Nephron (organoid): ENCODE results near the gene MET.

ENCODE experiments used
- H3K27ac Mint-ChIP-seq, 3 experiments: 2 replicates each; pipeline ENCODE4 v1.8.0; 2020; ENCODE audit warnings: mixed read lengths in 3 of 3, mild to moderate bottlenecking in 2 of 3, moderate library complexity in 1 of 3
- H3K27me3 Mint-ChIP-seq: 2 replicates; pipeline ENCODE4 v1.8.0; 2021; ENCODE audit warnings: low read depth, mild to moderate bottlenecking, moderate library complexity, mixed read lengths
- H3K36me3 Mint-ChIP-seq: 2 replicates; pipeline ENCODE4 v1.8.0; 2020; ENCODE audit warnings: low read depth, mixed read lengths
- H3K4me1 Mint-ChIP-seq: 2 replicates; pipeline ENCODE4 v1.8.0; 2020; ENCODE audit warnings: mixed read lengths
- H3K4me3 Mint-ChIP-seq, 3 experiments: 2 replicates each; pipeline ENCODE4 v1.8.0; 2020; ENCODE audit warnings: mild to moderate bottlenecking in 3 of 3, mixed read lengths in 3 of 3, moderate library complexity in 2 of 3
- H3K9me3 Mint-ChIP-seq: 2 replicates; pipeline ENCODE4 v1.8.0; 2020; ENCODE audit warnings: mixed read lengths
- TF ChIP-seq, protein P1 (sequence below), 3 experiments: fragments of 200-600 bp; sonication (generic); IDR thresholded peaks; one replicate each; pipeline ENCODE4 v1.5.0; 2021; ENCODE audit warnings: antibody characterized with exemption in 3 of 3; ENCODE audit not compliant: unreplicated experiment in 3 of 3

MET gene

DNA sequence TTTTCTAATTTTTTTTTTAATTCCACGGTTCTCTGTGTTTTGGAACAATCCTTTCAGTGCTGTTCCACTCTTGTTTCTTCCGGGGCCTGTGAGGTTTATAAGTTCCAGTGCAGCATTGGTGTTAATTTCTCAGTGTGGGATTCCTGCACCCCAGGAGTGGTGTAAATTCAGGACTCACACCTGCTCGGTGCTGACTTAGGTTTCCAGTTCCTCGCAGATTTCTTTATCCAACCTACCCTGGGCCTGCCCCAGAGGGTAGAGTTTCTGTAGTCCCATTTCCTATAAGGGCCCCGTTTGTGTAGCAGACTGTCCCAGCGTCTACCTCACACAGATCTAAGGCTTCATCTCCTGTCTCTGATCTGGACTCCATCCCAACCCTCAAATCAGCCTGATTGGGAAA, 27.4 kb upstream of the MET start:
- TF ChIP-seq, protein P1, sequence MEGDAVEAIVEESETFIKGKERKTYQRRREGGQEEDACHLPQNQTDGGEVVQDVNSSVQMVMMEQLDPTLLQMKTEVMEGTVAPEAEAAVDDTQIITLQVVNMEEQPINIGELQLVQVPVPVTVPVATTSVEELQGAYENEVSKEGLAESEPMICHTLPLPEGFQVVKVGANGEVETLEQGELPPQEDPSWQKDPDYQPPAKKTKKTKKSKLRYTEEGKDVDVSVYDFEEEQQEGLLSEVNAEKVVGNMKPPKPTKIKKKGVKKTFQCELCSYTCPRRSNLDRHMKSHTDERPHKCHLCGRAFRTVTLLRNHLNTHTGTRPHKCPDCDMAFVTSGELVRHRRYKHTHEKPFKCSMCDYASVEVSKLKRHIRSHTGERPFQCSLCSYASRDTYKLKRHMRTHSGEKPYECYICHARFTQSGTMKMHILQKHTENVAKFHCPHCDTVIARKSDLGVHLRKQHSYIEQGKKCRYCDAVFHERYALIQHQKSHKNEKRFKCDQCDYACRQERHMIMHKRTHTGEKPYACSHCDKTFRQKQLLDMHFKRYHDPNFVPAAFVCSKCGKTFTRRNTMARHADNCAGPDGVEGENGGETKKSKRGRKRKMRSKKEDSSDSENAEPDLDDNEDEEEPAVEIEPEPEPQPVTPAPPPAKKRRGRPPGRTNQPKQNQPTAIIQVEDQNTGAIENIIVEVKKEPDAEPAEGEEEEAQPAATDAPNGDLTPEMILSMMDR (IDR thresholded peaks at IDR 0.05; ENCODE audit: unreplicated experiment in 3 of 3): no peak
- Mint-ChIP-seq H3K9me3 (peaks cover 2% of the 10 kb centered on the region), H3K4me3 (no peak overlapping the region), H3K36me3 (no peaks in the 10 kb centered on the region), H3K27ac (peak overlapping the region in 1 of 3 experiments; percentile 3), H3K4me1 (peaks cover 17% of the 10 kb centered on the region), H3K27me3 (no peaks in the 10 kb centered on the region)

- no peaks in the 10 kb centered on the region for H3K27me3 Mint-ChIP-seq
- TF ChIP-seq, protein P1 (IDR thresholded peaks at IDR 0.05; ENCODE audit: unreplicated experiment in 3 of 3): no peak
- no peaks in the 10 kb centered on the region for H3K36me3 Mint-ChIP-seq
- H3K9me3 Mint-ChIP-seq: peaks cover 2% of the 10 kb centered on the region
- H3K4me3 Mint-ChIP-seq: no peak overlapping the region
- no peak overlapping the region for H3K27ac Mint-ChIP-seq
- peaks cover 17% of the 10 kb centered on the region for H3K4me1 Mint-ChIP-seq
Observed at GRCh38 chr7:116647290-116647689, 24.7 kb upstream of the MET start.

DNA sequence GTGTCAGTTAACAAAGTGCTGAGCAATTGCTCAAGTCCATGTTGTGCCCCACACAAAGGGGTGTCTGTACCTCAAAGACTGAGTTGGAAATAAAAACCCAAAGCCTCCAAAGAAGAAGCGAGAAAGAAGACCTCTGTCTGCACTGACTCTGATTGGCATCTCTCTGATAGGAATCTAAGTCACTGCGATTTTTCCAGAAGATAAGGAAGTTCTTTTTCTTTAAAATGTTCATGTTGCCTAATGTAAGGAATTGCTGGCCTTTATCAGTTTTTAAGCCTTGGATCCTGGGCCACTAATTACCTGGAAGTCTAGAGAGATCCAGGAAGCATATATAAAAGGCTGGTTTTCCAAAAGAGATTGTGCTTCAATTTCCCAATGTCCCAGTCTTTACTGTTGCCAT, 24.1 kb upstream of the MET start:
- no peaks in the 10 kb centered on the region for H3K36me3 Mint-ChIP-seq
- peaks cover 17% of the 10 kb centered on the region for H3K4me1 Mint-ChIP-seq
- H3K27ac Mint-ChIP-seq: no peak overlapping the region
- H3K27me3 Mint-ChIP-seq: no peaks in the 10 kb centered on the region
- TF ChIP-seq, protein P1 (IDR thresholded peaks at IDR 0.05; ENCODE audit: unreplicated experiment in 3 of 3): no peak
- no peak overlapping the region for H3K4me3 Mint-ChIP-seq
- H3K9me3 Mint-ChIP-seq: peaks cover 2% of the 10 kb centered on the region

GRCh38 chr7:116650436-116650835, 21.6 kb upstream of the MET start:
- no peak overlapping the region for H3K4me3 Mint-ChIP-seq
- no peaks in the 10 kb centered on the region for H3K36me3 Mint-ChIP-seq
- TF ChIP-seq, protein P1 (IDR thresholded peaks at IDR 0.05; ENCODE audit: unreplicated experiment in 3 of 3): no peak
- H3K27ac Mint-ChIP-seq: no peak overlapping the region
- H3K9me3 Mint-ChIP-seq: peaks cover 2% of the 10 kb centered on the region
- H3K4me1 Mint-ChIP-seq: peaks cover under 1% of the 10 kb centered on the region
- no peaks in the 10 kb centered on the region for H3K27me3 Mint-ChIP-seq

DNA sequence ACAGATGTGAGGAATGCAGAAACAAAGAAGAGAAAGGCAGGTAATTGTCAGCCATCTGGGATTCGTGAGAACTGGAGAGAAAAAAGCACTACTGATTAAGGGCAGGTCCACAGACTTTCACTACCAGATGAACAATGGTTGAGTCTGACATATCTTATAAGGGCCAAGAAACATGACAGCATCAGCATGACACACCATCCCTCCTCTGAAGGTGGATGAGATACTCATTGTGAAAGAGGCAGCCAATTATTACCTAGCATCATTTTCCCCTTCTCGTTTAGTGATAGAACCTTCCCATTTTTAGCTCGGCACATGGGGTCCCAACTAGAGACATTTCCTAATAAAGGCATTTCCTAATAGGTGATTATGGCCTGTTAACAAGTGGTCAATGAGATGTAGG, 19.2 kb upstream of the MET start:
- Mint-ChIP-seq H3K27ac (no peak overlapping the region), H3K27me3 (no peaks in the 10 kb centered on the region), H3K9me3 (peaks cover 2% of the 10 kb centered on the region), H3K36me3 (no peaks in the 10 kb centered on the region), H3K4me3 (no peak overlapping the region), H3K4me1 (peaks cover 5% of the 10 kb centered on the region)
- TF ChIP-seq, protein P1 (IDR thresholded peaks at IDR 0.05; ENCODE audit: unreplicated experiment in 3 of 3): no peak

- Mint-ChIP-seq H3K4me3 (no peak overlapping the region), H3K27ac (no peak overlapping the region), H3K4me1 (peaks cover 5% of the 10 kb centered on the region), H3K27me3 (no peaks in the 10 kb centered on the region), H3K36me3 (no peaks in the 10 kb centered on the region), H3K9me3 (peaks cover 2% of the 10 kb centered on the region)
- TF ChIP-seq, protein P1 (IDR thresholded peaks at IDR 0.05; ENCODE audit: unreplicated experiment in 3 of 3): no peak
Observed at GRCh38 chr7:116653204-116653603, 18.8 kb upstream of the MET start.
